Naive thymus-derived CD4-positive, alpha-beta T cell (primary cell): ENCODE data around the gene KLB. TPM values are rescaled to one million over a fixed set of nuclear protein-coding genes. Genes with fewer than 3 reads are reported as not detected.

Source experiments
- ATAC-seq: fragments of 150-1000 bp; cut with Tn5 transposase; 2 replicates; pipeline ENCODE4 v1.10.0; 2021; ENCODE audit warnings: mild to moderate bottlenecking, moderate library complexity
- CTCF ChIA-PET: fragments of 350-600 bp; sonication (Branson Sonifier 250); formaldehyde crosslinking; loops from one replicate; lab custom pipeline; 2021; ENCODE audit warnings: antibody characterized with exemption; lab: Charles Lee
- POLR2A ChIA-PET: fragments of 350-600 bp; sonication (Branson Sonifier 250); formaldehyde crosslinking; loops from one replicate; lab custom pipeline; 2021; ENCODE audit warnings: antibody characterized with exemption, inconsistent platforms; lab: Charles Lee
- DNase-seq, 9 donors: peaks; one replicate each; pipeline versions ENCODE4 v3.0.0 to v3.0.0-alpha.2; 2020 to 2022; ENCODE audit warnings: mixed read lengths in 1 of 9
- H3K27ac ChIP-seq: one replicate; pipeline ENCODE4 v1.7.0; 2013; ENCODE audit warnings: mild to moderate bottlenecking, low read depth, low read length, moderate library complexity
- H3K27me3 ChIP-seq, 2 donors: one replicate each; pipeline ENCODE4 v1.7.0; 2013; ENCODE audit warnings: low read length in 2 of 2, mild to moderate bottlenecking in 2 of 2, moderate library complexity in 2 of 2; ENCODE audit not compliant: control insufficient read depth in 2 of 2, insufficient read depth in 2 of 2
- H3K36me3 ChIP-seq, 3 experiments: 1 replicate in 2 of 3; 2 replicates in 1 of 3; pipeline ENCODE4 v1.7.0; 2013; ENCODE audit warnings: low read length in 3 of 3, mild to moderate bottlenecking in 3 of 3, moderate library complexity in 1 of 3; ENCODE audit not compliant: insufficient read depth in 3 of 3, control insufficient read depth in 2 of 3
- H3K4me1 ChIP-seq, 2 donors: one replicate each; pipeline ENCODE4 v1.7.0; 2013; ENCODE audit warnings: low read length in 2 of 2, mild to moderate bottlenecking in 2 of 2, moderate library complexity in 1 of 2; ENCODE audit not compliant: control insufficient read depth in 2 of 2, insufficient read depth in 2 of 2
- H3K4me3 ChIP-seq: 2 replicates; pipeline ENCODE4 v1.7.0; 2013; ENCODE audit warnings: mild to moderate bottlenecking, low read length
- H3K9me3 ChIP-seq, 3 experiments: 1 replicate in 2 of 3; 2 replicates in 1 of 3; pipeline ENCODE4 v1.7.0; 2013; ENCODE audit warnings: low read length in 3 of 3; ENCODE audit not compliant: control insufficient read depth in 2 of 3
- H3K27ac Mint-ChIP-seq, 9 donors: one replicate each; pipeline ENCODE4 v1.8.0; 2020 to 2022; ENCODE audit warnings: mixed read lengths in 9 of 9, mild to moderate bottlenecking in 8 of 9, moderate library complexity in 5 of 9, inconsistent platforms in 2 of 9
- H3K27me3 Mint-ChIP-seq, 5 donors: one replicate each; pipeline ENCODE4 v1.8.0; 2021 to 2022; ENCODE audit warnings: mixed read lengths in 5 of 5, mild to moderate bottlenecking in 1 of 5
- H3K36me3 Mint-ChIP-seq, 5 donors: one replicate each; pipeline ENCODE4 v1.8.0; 2020 to 2022; ENCODE audit warnings: mixed read lengths in 5 of 5, mild to moderate bottlenecking in 3 of 5, inconsistent platforms in 1 of 5
- H3K4me1 Mint-ChIP-seq, 7 donors: one replicate each; pipeline ENCODE4 v1.8.0; 2020 to 2022; ENCODE audit warnings: mixed read lengths in 7 of 7, mild to moderate bottlenecking in 3 of 7, inconsistent platforms in 1 of 7
- H3K4me3 Mint-ChIP-seq, 10 donors: one replicate each; pipeline ENCODE4 v1.8.0; 2020 to 2022; ENCODE audit warnings: mild to moderate bottlenecking in 10 of 10, mixed read lengths in 10 of 10, moderate library complexity in 6 of 10, inconsistent platforms in 2 of 10
- H3K9me3 Mint-ChIP-seq, 11 donors: one replicate each; pipeline ENCODE4 v1.8.0; 2020 to 2022; ENCODE audit warnings: mixed read lengths in 11 of 11, mild to moderate bottlenecking in 4 of 11, inconsistent platforms in 1 of 11, moderate library complexity in 1 of 11
- intact Hi-C, 2 donors: fragments of 100-400 bp; cut with micrococcal nuclease; formaldehyde crosslinking; loops; one replicate each; pipeline ENCODE4 v1.15.1; 2023
- microRNA-seq: library from miRNA; unstranded; fragments of <30 nt; microRNA quantifications from one replicate; pipeline ENCODE4 v1.2.0, GENCODE V29; 2022; ENCODE audit warnings: borderline microRNAs expressed
- polyA plus RNA-seq, 2 donors: library from polyadenylated mRNA; unstranded; fragments of 300-500 nt; fragmentation: Illumina TruSeq; gene quantifications; one replicate each; pipeline ENCODE4 v1.2.3, GENCODE V29; 2021
- total RNA-seq, 6 experiments: library from RNA in 5 of 6; stranded (reverse) in 5 of 6; gene quantifications; 1 replicate in 5 of 6; 2 replicates in 1 of 6; pipeline ENCODE4 v1.2.3 and lab custom pipeline; 2021 to 2026

KLB gene
- total and polyA plus RNA-seq, 7 experiments from 2014 or later, result 0.07 TPM; not detected in 6

GRCh38 chr4:39494354-39494753 is 87.6 kb downstream of the KLB start:
- Mint-ChIP-seq H3K36me3 (peaks cover 0 to 8% (median 3%) of the 10 kb centered on the region in 5 donors), H3K27ac (no peak overlapping the region), H3K27me3 (no peaks in the 10 kb centered on the region), H3K9me3 (no peaks in the 10 kb centered on the region), H3K4me3 (no peak overlapping the region), H3K4me1 (no peaks in the 10 kb centered on the region)
- ChIA-PET CTCF (no interaction called here), POLR2A (no interaction called here)
- H3K4me1 ChIP-seq, result no peaks in the 10 kb centered on the region
- no peak for ATAC-seq
- no peak for DNase-seq
- H3K4me3 ChIP-seq, result no peak overlapping the region
- H3K27me3 ChIP-seq, result no peaks in the 10 kb centered on the region
- intact Hi-C loops, result no loop called here
- no peaks in the 10 kb centered on the region for H3K9me3 ChIP-seq
- H3K36me3 ChIP-seq, result no peaks in the 10 kb centered on the region
- no peak overlapping the region for H3K27ac ChIP-seq

GRCh38 chr4:39495446-39496213 is 88.9 kb downstream of the KLB start:
- no peak overlapping the region for H3K27ac Mint-ChIP-seq
- Histone ChIP-seq H3K9me3 (no peaks in the 10 kb centered on the region), H3K4me1 (no peaks in the 10 kb centered on the region), H3K4me3 (no peak overlapping the region), H3K27me3 (no peaks in the 10 kb centered on the region), H3K36me3 (no peaks in the 10 kb centered on the region), H3K27ac (no peak overlapping the region)
- DNase-seq (no peak), ATAC-seq (no peak)
- H3K27me3 Mint-ChIP-seq, result no peaks in the 10 kb centered on the region
- H3K36me3 Mint-ChIP-seq, result peaks cover 0 to 13% (median 5%) of the 10 kb centered on the region in 5 donors
- ChIA-PET CTCF (no interaction called here), POLR2A (no interaction called here)
- H3K9me3 Mint-ChIP-seq, result no peaks in the 10 kb centered on the region
- intact Hi-C loops, result no loop called here
- H3K4me1 Mint-ChIP-seq, result no peaks in the 10 kb centered on the region
- H3K4me3 Mint-ChIP-seq, result no peak overlapping the region

- ChIA-PET POLR2A (no interaction called here), CTCF (no interaction called here)
- no peak overlapping the region for H3K4me3 Mint-ChIP-seq
- H3K9me3 Mint-ChIP-seq, result no peaks in the 10 kb centered on the region
- no peak for DNase-seq
- peaks cover 0 to 9% (median 0%) of the 10 kb centered on the region in 3 experiments for H3K36me3 ChIP-seq
- no peaks in the 10 kb centered on the region for H3K4me1 Mint-ChIP-seq
- no peak overlapping the region for H3K4me3 ChIP-seq
- intact Hi-C loops, result no loop called here
- no peaks in the 10 kb centered on the region for H3K4me1 ChIP-seq
- H3K27ac Mint-ChIP-seq, result no peak overlapping the region
- H3K27me3 Mint-ChIP-seq, result no peaks in the 10 kb centered on the region
- no peak for ATAC-seq
- H3K36me3 Mint-ChIP-seq, result peaks cover 0 to 25% (median 5%) of the 10 kb centered on the region in 5 donors
- H3K27me3 ChIP-seq, result no peaks in the 10 kb centered on the region
- H3K27ac ChIP-seq, result no peak overlapping the region
- H3K9me3 ChIP-seq, result no peaks in the 10 kb centered on the region
Measured at GRCh38 chr4:39497909-39498726, 91.4 kb downstream of the KLB start.

- POLR2A ChIA-PET, result no interaction called here
- intact Hi-C loops, result no loop called here
- H3K36me3 ChIP-seq, result peaks cover 0 to 14% (median 4%) of the 10 kb centered on the region in 3 experiments
- H3K4me3 ChIP-seq, result no peak overlapping the region
- Mint-ChIP-seq H3K9me3 (no peaks in the 10 kb centered on the region), H3K4me1 (no peaks in the 10 kb centered on the region), H3K36me3 (peaks cover 0 to 30% (median 9%) of the 10 kb centered on the region in 5 donors), H3K4me3 (no peak overlapping the region), H3K27ac (no peak overlapping the region), H3K27me3 (no peaks in the 10 kb centered on the region)
- CTCF ChIA-PET, result no interaction called here
- ATAC-seq, result no peak
- no peaks in the 10 kb centered on the region for H3K9me3 ChIP-seq
- no peak for DNase-seq
- no peaks in the 10 kb centered on the region for H3K4me1 ChIP-seq
- no peaks in the 10 kb centered on the region for H3K27me3 ChIP-seq
- H3K27ac ChIP-seq, result no peak overlapping the region
Measured at GRCh38 chr4:39498727-39499020, 91.9 kb downstream of the KLB start.

Small RNAs within 50 kb of the gene (microRNA-seq; reads per million reads assigned to microRNA genes)
- not detected for gene MIR5591

Other genes starting within 250 kb of the KLB start
- gene WDR19, start 224.4 kb upstream of the KLB start, total RNA-seq, result 10 to 100 TPM; 14.0 to 44.3 (median 15.4) TPM
- gene WDR19, start 224.4 kb upstream of the KLB start, polyA plus RNA-seq, result 1 to 10 TPM; 5.3 to 7.6 TPM
- 10 to 100 TPM; 62.4 to 66.4 (median 64.3) TPM for gene RFC1, start 40.6 kb upstream of the KLB start, total RNA-seq
- 10 to 100 TPM; 33.8 to 56.2 TPM for gene RFC1, start 40.6 kb upstream of the KLB start, polyA plus RNA-seq
- gene RPL9, start 52.0 kb downstream of the KLB start, total RNA-seq, result 1,000 to 10,000 TPM; 1,414 to 3,398 (median 2,567) TPM
- gene RPL9, start 52.0 kb downstream of the KLB start, polyA plus RNA-seq, result 1,000 to 10,000 TPM; 3,310 to 3,365 TPM
- gene LIAS, start 52.1 kb downstream of the KLB start, total RNA-seq, result 10 to 100 TPM; 14.5 to 27.8 (median 16.4) TPM
- 10 to 100 TPM; 12.5 to 16.4 TPM for gene LIAS, start 52.1 kb downstream of the KLB start, polyA plus RNA-seq
- gene UGDH, start 120.5 kb downstream of the KLB start, total RNA-seq, result 10 to 100 TPM in 3 of 5 experiments, 1 to 10 TPM in 2; 6.9 to 20.9 (median 17.7) TPM
- 10 to 100 TPM; 18.2 to 18.7 TPM for gene UGDH, start 120.5 kb downstream of the KLB start, polyA plus RNA-seq
- gene SMIM14, start 231.9 kb downstream of the KLB start, total RNA-seq, result 10 to 100 TPM in 3 of 5 experiments, 1 to 10 TPM in 2; 4.6 to 15.1 (median 12.9) TPM
- 10 to 100 TPM; 26.7 to 28.5 TPM for gene SMIM14, start 231.9 kb downstream of the KLB start, polyA plus RNA-seq